Erythroblast (primary cell): Measurements from ENCODE around the gene RNF212.

Experiments
- GATA1 ChIP-seq: IDR thresholded peaks from 2 replicates; pipeline ENCODE4 v1.6.1; 2011; ENCODE audit warnings: low read depth, mild to moderate bottlenecking, control low read depth, low read length, moderate library complexity
- POLR2A ChIP-seq: IDR thresholded peaks from 2 replicates; pipeline ENCODE4 v1.6.1; 2011; ENCODE audit warnings: mild to moderate bottlenecking, low read length

GRCh38 chr4:1137850-1138249 is 24.5 kb upstream of the RNF212 start:
- TF ChIP-seq POLR2A (no peak), GATA1 (no peak)
